Measurements from ENCODE around the gene FRMPD4.

GRCh38 chrX:12360383-12360782 is 222.1 kb downstream of the FRMPD4 start:
- no peak for TF ChIP-seq POLR2A (IDR thresholded peaks at IDR 0.05; ENCODE audit: low read length)
- TF ChIP-seq GATA1 (IDR thresholded peaks at IDR 0.05; ENCODE audit: low read depth, low read length) = no peak
